GM19099 (cell line): ENCODE measurements around the gene PANX3.

Source experiments
- POLR2A ChIP-seq: IDR thresholded peaks from 3 replicates; pipeline ENCODE4 v1.6.1; 2011; ENCODE audit warnings: low read depth; ENCODE audit not compliant: insufficient read length; ENCODE audit errors: extremely low read depth

PANX3 gene

GRCh38 chr11:124611064-124611463 is at the start of gene PANX3:
Gene PANX3, plus strand, starts transcription at chr11:124611428. Its CDS starts 129 bp downstream, at chr11:124611557.
- no peak for TF ChIP-seq POLR2A

DNA sequence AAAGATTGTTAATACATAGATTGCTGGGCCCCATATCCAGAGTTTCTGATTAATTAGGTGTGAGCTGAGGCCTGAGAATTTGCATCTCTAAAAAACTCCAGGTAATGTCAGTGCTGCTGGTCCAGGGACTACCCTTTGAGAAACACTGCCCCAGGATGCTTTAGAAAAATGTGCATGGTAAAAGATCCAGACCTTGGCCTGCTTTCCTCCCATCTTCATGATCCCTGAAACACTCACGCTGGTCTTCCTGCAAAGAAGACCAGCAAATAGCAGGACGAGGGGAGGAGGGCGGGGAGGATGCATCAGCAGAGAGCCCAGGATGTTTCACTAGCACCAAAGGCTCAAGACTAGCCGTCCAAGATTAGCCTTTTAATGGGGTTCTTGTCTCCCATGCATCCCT is 41.5 kb upstream of the PANX3 start, which contains the start of gene OR8A1:
TSS of gene OR8A1 (plus strand) at position 301 of the 400 bp plus-strand sequence. CDS start 123 bp downstream, outside the sequence.
- TF ChIP-seq POLR2A: no peak

DNA sequence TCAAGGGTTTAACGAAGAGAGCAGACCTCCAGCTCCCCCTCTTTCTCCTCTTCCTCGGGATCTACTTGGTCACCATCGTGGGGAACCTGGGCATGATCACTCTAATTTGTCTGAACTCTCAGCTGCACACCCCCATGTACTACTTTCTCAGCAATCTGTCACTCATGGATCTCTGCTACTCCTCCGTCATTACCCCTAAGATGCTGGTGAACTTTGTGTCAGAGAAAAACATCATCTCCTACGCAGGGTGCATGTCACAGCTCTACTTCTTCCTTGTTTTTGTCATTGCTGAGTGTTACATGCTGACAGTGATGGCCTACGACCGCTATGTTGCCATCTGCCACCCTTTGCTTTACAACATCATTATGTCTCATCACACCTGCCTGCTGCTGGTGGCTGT is 41.1 kb upstream of the PANX3 start:
- no peak for TF ChIP-seq POLR2A

DNA sequence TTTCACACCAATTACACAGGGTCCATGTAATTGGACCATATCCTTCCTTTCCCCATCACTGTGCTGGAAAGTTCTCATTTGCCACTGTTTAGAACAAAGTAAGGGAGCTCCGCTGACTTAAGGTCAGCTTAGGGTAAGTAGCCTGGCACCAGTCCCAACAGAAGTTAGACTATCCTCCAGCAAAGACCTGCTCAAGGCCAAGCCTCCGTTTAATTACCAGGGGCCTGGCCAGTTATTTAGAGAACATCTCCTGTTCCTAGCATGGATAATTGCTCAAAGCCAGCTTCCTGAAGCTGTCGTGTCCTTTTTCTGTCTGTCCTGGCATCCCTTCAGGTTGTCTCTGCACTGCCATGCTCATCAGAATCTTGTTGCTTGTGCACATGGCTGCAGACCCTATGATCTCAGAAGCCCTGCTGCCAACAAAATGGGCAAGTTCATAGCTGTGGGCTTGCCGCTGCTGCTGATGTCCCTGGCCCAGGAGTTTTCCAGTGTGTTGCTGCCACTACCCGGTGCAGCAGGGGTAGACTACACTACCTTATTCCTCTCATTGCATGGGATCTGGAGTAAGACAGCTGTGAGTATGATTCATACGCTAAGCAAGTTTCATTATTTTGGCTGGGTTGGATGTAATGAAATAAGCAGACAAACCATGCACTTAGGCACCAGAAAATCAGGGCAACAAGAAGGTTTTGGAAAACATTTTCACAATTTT is 33.4 kb upstream of the PANX3 start:
- TF ChIP-seq POLR2A: no peak

DNA sequence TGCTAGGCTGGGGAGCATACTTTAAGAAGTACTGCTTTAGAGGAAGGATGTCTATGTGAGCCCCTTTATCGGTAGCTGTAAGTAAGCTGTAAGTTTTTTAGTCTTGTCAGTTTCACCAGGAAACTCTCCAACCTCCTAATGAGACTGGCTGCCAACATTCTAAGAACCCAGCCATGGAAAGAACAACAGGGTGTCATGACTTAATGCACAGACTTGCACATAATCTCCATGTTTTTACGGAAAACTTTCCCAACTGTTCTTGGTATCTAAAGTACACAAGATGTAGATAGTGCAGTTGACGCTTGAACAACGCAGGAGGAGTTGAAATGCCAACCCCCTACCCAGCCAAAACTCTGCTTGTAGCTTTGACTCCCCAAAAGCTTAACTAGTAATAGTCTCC is 32.5 kb upstream of the PANX3 start:
- no peak for TF ChIP-seq POLR2A

GRCh38 chr11:124581817-124582216 is 29.4 kb upstream of the PANX3 start:
- no peak for TF ChIP-seq POLR2A

DNA sequence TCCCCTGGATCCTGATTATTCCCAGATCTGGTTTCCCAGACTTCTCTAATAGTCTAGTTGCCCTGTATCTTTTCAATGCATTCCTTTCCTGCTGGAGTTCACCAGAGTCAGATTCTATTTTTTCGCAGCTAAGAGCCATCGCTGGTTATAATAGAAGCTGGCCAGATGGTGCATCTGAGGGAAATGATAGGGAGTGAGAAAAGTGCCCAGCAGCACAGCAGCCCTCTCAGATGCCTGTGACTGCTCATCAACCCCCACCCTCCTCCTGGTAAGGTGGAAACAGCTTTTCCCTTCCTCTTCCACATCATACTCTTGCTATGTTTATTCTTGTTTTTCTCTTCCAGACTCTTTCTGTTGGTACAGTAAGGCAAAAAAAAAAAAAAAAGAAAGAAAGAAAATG is 28.7 kb upstream of the PANX3 start:
- TF ChIP-seq POLR2A: no peak

DNA sequence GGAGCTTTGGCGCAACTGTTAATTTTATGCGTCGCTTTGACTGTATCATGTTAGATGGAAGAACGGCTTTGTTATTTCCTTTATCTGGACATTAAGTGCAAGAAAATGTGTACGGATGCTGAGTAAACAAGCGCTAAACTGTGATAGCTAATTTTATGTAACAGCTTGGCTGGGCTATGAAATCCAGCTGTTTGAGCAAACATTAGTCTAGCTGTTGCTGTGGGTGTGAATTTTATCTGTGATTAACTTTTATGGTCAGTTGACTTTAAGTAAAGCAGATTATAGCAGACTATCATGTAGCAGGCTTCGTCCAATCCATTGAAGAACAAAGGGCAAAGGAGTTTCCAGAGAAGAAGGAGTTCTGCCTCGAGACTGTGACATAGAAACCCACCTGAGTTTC is 27.4 kb upstream of the PANX3 start:
- no peak for TF ChIP-seq POLR2A

GRCh38 chr11:124584681-124585372 is 26.4 kb upstream of the PANX3 start:
- TF ChIP-seq POLR2A: no peak

DNA sequence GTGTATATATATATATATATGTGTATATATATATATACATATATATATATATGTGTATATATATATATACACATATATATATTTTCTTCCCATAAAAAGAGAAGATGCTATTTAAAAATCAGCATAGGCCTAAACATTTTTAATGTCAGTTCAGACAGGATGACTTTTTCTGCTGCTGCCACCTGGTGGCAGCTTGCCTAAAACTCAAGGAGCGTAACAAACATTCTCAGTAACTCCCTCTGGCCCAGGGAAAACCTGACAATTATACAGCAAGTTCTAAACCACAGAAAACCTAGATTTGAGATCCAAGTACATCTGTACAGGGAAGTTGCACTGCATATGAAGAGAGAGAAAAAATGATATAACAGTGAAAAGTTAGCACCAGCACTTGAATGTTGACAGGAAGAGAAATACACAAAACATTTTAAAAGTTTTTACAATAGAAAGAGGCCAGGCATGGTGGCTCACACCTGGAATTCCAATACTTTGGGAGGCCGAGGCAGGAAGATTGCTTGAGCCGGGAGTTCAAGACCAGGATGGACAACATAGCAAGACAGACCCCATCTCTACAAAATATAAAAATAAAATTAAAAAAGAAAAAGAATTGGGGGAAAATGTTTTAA is 24.9 kb upstream of the PANX3 start:
- no peak for TF ChIP-seq POLR2A

DNA sequence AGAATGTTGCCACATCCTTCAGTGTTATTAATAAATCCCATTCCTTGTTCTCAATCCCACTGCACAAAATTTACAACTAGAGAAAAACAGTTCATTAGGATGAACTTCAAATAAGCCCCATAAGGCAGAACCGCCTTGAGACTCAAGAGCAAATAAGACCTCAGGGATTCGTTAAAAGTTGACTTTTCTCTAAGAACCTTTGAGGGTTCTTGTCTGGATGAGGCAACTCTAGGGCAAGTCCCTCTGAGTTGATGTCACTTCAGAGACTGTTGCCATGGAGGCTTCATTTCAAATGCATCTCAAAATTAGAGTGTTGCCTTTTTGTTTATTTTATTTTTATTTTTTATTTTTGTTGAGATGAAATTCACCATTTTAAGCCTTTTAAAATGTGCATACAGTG is 19.8 kb upstream of the PANX3 start:
- no peak for TF ChIP-seq POLR2A

- no peak for TF ChIP-seq POLR2A
Measured at GRCh38 chr11:124592627-124593026, 18.6 kb upstream of the PANX3 start.

DNA sequence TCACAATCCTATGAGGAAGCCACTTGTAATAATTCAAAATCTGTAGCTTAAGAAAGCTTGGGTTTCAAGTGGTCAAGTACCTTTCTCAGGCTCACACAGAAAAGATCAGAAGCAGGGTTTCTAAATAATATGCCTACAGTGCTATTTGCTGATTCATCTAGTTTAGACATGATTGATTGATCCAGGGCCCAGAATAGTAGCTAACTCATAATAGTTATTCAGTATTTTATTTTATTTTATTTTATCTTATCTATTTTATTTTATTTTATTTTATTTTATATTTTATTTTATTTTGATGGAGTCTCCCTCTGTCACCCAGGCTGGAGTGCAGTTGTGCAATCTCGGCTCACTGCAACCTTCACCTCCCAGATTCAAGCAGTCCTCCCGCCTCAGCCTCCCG is 15.9 kb upstream of the PANX3 start:
- no peak for TF ChIP-seq POLR2A

GRCh38 chr11:124597626-124598025 is 13.6 kb upstream of the PANX3 start:
- no peak for TF ChIP-seq POLR2A

DNA sequence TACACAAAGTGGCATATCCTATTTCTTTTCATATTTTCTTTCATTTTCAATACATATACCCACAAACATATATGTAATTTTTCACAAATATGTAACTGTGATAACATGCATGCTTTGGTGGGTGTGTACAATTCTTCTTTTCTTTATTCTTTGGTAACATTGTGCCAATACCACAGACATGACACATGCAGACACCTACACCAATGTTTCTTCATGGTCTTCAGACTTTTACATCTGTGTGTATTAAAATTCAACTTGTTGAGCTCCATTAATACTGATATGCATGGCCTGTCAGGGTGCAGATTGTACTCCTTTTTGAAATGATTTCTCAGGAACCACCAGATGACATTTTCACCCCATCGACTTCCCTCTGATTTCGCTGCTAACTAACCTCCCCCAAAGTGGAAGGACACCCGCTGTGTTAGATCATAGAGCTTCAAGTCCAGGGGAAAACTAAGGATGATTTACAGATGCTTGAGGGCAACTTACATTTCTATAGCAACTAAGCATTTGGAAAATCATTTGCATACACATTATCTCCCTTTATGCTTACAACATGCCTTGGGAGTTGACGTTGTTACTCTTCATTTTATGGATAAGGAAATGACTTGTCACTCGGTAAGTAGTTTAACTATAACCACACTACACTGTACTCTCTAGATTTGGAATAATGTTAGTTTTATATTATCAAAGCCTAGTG is 10.5 kb upstream of the PANX3 start:
- no peak for TF ChIP-seq POLR2A
